Superior temporal gyrus (tissue), 1 donor: ENCODE results near the gene ASCL2.
"Not testable (repeated sequence)": the region's sequence is repeated elsewhere in the genome, so short reads cannot be mapped to it uniquely, and the experiment has no call there.

Experiments
- DNase-seq: peaks from one replicate; pipeline ENCODE4 v3.0.0-alpha.2; 2016; ENCODE audit errors: extremely low spot score

Gene ASCL2

GRCh38 chr11:2260491-2261364 lies 9.7 kb downstream of the ASCL2 start:
- DNase-seq, result no peak

- no peak for DNase-seq
These were observed 10.4 kb downstream of the ASCL2 start for GRCh38 chr11:2259897-2260451.

GRCh38 chr11:2259466-2259830 lies 10.9 kb downstream of the ASCL2 start:
- DNase-seq, result no peak

GRCh38 chr11:2258501-2259465 lies 11.6 kb downstream of the ASCL2 start:
- DNase-seq, result no peak

- DNase-seq, result no peak
These were observed 13.3 kb downstream of the ASCL2 start for GRCh38 chr11:2256951-2257700.

- no peak for DNase-seq
These were observed 14.0 kb downstream of the ASCL2 start for GRCh38 chr11:2256293-2256913.

GRCh38 chr11:2252018-2252417 lies 18.4 kb downstream of the ASCL2 start:
- no peak for DNase-seq

- DNase-seq, result no peak
These were observed 19.2 kb downstream of the ASCL2 start for GRCh38 chr11:2251138-2251537.

GRCh38 chr11:2250485-2250884 lies 19.9 kb downstream of the ASCL2 start:
- DNase-seq, result no peak

GRCh38 chr11:2250041-2250440 lies 20.3 kb downstream of the ASCL2 start:
- DNase-seq, result no peak

GRCh38 chr11:2249189-2249916 lies 21.0 kb downstream of the ASCL2 start:
- DNase-seq, result no peak

GRCh38 chr11:2248762-2249161 lies 21.6 kb downstream of the ASCL2 start:
- DNase-seq, result no peak

- DNase-seq, result no peak
These were observed 22.1 kb downstream of the ASCL2 start for GRCh38 chr11:2248242-2248641.

GRCh38 chr11:2247496-2247895 lies 22.9 kb downstream of the ASCL2 start:
- DNase-seq, result no peak

GRCh38 chr11:2240834-2241233 lies 29.6 kb downstream of the ASCL2 start:
- no peak for DNase-seq

- DNase-seq, result no peak
These were observed 32.7 kb downstream of the ASCL2 start for GRCh38 chr11:2237457-2238238.

- not testable (repeated sequence) for DNase-seq
These were observed 33.8 kb downstream of the ASCL2 start for GRCh38 chr11:2236381-2237134.

- DNase-seq, result no peak
These were observed 34.6 kb downstream of the ASCL2 start for GRCh38 chr11:2235588-2236326.
